Activated CD8-positive, alpha-beta memory T cell treated with anti-CD3 and anti-CD28 coated beads, Interleukin-2, amount 50 U/mL, for 48 hours (primary cell): ENCODE results near the gene PRPF8.
A peak's percentile ranks its signal among the peaks of the same experiment; 100 is the strongest.

ENCODE experiments used
- DNase-seq: peaks from one replicate; pipeline ENCODE4 v3.0.0-alpha.2; 2020

The PRPF8 gene

DNA sequence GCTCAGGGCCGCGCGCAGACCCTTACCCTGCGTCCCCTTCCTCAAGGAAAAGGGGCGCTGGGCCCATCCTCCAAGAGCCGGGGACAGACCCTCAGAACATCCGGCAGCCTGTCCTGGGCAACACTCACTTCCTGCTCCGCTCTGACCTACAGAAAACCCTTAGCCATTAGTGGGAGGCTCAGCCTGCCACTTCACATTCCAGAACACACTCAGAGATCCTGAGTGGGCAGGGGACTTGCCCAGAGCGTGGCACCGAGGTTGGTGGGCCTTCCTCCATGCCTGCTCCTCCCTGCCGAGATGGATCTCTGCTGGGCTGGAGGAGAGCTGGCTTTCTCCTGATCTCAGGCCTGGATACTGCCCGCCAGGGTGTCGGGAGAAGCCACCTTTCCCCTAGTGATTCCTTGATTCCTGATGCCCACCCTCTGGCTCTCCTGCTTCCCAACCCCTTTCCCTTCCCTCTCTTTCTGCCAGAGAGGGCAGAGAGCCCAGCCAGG is 40.6 kb downstream of the PRPF8 start:
- DNase-seq: no peak

DNA sequence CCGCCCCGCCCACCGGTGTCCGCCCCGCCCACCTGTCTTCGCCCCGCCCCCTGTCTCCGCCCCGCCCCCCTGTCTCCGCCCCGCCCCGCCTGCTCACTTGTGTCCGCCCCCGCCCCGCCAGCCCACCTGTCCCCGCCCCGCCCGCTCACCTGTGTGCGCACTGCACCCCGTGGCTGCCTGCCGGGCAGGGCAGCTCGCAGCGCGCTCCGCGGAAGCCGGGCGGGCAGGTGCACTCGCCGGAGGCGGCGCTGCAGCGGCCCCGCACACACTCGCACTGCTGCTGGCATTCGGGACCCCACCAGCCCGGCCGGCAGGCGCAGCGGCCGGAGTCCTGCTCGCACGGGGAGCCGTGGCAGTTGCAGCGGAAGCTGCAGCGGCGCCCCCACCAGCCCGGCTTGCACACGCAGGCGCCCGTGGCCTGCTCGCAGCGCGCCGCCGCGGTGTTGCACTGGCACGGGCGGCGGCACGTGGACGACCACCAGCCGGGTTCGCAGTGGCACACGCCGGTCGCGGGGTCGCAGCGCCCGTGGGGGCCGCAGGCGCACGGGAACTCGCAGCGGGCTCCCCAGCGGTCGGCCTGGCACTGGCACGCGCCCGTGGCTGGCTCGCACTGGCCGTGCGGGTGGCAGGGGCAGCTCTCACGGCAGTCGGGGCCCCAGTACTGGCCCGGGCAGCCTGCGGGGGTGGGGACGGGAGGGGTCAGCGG is 41.2 kb downstream of the PRPF8 start:
- DNase-seq: peak; percentile 79

DNA sequence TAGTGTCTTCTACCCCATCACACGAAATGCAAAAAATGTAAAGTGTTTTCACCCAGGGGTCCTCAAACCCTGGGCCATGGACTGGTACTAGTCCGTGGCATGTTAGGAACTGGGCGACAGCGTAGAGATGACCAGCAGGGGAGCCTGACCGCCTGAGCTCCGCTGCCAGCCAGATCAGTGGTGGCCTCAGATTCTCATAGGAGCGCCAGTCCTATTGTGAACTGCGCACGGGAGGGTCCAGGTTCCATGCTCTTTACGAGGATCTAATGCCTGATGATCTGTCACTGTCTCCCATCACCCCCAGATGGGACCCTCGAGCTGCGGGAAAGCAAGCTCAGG is 43.6 kb downstream of the PRPF8 start:
- DNase-seq: no peak

DNA sequence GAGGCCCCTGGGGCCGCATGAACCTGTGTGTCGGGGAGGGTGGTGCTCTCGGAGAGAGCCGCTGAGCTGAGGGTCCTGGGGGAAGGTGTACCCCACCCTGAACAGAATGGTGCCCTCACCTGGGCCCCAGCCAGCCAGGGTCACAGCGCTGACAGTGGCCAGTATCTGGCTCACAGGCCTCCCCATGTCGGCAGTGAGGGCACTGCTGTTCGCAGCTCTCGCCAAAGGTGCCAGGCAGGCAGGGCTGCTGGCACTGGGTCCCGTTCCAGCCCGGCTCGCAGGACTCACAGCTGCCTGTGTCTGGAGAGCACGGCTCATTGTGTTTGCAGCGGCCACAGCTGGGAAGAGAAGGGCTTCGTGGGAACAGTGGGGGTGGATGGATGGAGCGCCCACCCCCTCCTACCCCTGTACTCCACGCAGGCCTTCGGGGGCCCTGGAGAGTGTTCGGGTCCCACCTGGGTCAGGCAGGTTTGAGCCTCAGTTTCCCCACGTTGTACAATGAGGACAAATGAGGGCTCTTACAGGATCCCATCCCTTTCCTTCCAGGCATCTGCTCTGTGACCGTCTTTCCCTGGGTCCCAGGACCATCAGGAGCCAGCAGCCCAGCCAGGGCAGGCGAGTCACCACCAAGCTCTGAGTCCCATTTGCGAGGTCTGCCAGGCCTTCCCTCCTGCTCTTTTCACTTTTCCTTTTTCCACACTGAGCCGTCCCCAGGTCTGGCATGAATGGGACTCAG is 44.2 kb downstream of the PRPF8 start:
- DNase-seq: no peak

DNA sequence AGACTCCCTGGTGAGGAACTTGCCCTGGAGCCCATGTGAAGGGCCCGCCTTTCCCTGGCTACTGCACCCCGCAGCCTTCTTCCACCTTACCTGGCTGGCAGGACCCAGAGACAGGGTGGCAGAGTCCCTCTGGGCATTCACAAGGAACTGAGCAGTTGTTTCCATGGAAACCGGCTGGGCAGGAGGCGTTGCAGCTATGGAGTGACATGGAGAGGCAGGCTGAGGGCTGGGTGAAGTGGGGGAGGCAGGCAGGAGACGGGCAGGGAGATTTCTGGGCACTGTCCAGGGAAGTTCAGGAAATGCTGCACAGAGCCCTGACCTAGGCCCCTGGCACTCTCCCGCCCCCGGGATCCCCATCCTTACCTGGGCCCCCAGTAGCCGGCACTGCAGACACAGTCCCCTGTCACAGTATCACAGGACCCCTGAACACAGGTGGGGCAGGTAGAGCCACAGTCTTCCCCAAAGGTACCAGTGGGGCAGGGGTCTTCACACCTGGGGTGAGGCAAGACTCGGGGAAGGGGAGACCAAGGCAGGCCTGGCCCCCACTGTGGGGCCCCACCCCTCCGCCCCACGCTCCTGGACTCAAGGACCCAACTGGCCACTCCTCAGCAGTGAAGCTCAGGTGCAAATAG is 45.0 kb downstream of the PRPF8 start:
- DNase-seq: no peak

DNA sequence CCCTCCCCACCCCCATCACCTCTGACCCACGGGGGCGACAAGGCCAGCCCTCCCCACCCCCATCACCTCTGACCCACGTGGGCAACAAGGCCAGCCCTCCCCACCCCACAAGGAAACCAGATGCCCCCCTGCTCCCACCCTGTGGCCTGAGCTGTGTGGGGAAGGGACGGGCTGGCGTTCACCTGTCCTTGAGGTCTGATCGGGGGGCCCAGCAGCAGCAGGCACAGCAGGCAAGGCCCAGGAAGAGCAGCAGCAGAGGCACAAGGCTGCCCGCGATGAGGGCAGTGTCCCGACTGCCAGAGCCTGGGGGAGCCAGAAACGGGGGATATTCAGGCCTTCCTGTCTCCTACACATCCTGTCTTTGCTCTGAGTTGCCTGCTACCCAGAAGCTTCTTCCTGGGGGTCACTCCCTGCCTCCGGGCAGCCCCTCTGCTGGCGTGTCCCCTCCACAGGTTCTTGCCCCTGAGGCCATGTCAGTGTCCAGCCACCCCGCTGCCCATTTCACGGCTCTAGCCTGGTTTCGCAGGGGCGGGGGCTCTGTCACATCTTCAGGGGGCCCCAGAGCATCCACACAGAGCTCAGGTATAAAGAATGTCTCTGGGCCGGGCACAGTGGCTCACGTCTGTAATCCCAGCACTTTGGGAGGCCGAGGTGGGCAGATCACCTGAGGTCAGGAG is 45.9 kb downstream of the PRPF8 start:
- DNase-seq: no peak

DNA sequence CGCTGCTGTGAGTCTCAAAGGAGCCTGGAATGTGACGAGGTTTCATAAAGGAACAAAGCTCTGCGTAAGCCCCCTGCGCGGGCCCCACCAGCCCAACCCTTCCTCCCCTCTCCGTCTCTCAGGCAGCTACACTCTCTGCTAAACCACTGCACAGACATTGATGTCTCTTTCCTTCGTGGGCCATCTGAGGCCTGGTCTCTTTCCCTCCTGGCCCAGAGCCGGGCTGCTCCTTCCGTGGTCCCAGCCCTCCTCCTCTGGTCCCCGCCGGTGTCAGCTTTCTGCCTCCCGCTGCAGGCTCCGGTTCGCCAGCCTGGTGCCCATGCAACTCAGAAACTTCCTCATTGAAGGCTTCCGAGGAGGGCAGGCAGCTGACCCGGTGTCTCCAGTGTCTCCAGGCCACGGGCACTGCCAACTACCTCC is 46.5 kb downstream of the PRPF8 start:
- no peak for DNase-seq

DNA sequence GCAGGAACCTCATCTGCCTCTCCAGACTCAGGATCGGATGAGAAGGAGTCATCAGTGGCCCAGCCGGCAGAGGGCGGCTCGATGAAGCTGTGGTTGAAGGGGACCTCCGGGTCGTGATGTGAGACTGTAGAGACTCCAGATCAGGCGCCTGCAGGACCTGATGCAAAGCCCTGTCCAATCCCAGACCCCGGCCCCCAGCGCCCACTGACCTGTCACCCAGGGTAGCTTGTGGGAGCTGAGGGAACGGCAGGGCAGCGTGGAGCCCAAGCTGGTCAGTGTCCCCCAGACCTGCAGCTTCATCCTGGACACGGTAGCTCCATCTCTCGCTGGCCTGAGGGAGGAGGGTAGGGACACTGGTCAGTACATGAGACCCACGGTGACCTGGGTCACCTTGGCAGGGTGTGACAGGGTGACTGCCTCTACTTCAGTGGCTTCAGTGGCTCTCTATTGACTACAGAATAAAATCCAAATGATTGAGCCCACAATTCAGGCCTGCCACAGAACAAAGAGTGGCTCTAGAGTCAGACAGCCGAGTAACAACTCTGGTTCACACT is 47.9 kb downstream of the PRPF8 start:
- no peak for DNase-seq

DNA sequence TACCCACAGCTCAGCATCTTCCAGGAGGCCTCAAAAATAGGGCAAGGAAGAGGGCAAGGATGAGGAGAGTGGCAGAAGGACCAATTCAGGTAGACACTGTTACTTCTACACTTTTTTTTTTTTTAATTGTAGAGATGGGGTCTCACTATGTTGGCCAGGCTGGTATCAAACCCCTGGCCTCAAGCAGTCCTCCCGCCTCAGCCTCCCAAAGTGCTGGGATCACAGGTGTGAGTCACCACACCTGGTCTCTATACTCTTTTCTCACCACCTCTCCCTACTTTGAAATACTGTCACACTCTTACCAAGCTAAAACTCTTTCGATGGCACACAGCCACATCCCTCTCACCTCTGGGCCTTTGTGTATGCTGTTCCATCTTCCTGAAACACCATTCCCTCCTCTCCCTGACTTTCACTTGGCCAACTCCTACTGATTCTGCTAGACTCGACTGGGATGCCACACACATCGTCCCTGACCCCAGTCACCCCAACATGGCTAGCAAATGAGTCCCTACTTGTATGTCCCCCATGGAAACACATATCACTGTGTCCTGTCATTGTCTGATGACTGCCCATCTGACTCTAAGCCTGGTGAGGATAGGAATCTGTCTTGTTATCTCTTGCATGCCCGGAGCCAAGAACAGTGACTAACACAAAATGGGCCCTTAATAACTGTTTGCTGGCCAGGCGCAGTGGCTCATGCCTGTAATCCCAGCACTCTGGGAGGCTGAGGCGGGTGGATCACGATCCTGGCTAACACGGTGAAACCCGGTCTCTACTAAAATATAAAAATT is 48.8 kb downstream of the PRPF8 start:
- DNase-seq: no peak

DNA sequence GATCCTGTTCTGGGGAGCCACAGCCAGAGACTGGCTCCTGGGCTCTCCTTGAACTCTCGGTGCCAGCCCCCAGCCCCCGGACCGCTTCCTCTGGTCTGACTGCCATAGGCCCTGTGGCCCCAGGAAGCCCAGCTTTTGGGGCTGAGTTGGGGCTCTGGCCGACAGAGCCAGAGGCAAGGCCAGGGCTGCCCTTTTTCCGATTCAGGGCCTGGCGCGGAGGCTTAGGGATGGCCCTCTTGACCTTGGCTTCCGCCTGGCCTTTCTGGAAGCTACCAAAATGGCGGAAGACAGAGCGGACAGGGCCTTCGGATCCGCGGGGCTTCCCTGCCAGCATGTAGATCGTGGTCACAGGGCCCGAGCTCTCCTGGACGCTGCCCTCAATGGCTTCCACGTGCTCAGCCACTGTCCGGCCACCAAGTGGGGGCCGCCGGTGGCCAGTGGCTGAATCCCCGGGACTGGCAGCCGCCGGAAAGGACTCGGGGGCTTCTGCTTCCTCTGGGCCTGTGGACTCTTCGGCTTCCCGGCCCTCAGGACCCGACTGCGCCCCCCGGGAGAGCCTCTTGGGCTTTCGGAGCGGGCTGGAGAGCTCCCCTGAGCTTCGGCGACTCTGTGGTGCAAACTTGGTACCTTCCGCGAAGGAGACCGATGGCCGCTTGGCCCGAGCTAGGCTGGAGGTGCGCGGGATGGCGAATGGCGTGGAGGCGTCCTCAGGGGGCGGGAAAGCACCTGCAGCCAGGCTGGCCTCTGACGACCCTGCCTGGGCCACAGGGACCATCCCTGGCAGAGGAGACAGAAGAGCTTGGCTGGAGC is 49.6 kb downstream of the PRPF8 start:
- DNase-seq: no peak

DNA sequence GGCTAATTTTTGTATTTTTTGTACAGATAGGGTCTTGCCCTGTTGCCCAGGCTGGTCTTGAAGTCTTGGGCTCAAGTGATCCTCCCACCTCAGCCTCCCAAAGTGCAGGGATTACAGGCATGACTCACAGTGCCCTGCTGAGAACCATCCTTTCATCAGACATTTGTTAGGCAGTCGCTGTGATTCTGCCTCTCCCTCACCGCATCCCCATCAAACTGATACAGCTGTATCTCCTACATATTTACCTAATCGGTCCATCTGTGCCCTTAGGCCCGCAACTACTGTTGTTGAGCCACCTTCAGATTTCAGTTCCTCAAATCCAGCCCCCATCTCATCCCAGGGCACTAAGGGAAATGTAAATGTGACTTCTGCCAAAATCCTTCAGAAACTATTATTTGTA is 54.0 kb downstream of the PRPF8 start:
- DNase-seq: no peak

DNA sequence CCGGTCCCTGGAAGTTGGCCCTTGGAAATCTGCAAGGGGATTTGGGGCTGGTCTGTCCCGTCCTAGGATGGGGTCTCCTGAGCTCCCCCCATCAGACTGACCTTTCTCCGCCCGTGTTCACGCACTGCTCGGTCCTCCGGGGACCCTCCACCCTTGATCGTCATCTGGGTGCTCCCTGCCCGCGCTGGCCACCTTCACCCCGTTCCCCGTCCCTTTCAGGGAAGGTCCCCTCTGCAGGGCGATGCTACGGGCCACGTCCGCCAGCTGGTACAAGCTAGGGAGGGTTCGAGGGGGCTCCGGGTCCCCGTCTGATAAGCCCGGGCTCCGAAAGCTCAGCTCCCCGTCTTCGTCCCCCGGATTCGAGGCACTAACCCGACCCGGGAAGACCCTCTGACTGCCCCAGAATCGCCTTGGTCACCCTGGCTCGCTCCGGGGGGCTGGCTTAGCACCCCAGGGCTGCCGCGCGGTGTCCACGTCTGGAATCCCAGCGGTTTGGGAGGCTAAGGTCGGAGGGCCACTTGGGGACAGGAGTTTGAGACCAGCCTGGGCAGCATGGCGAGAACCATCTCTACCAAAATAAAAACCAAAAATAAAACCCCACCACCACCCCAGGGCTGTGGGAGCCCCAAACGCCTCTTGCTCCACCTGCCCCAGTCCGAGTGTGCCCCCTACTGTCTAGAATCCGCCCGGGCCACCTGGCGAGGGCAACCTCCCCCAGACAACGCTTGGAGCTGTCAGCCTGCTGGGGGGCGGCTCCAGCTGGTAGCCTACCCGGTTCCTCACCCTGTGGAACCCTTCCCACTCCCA is 55.0 kb downstream of the PRPF8 start:
- DNase-seq: peak; percentile 92

DNA sequence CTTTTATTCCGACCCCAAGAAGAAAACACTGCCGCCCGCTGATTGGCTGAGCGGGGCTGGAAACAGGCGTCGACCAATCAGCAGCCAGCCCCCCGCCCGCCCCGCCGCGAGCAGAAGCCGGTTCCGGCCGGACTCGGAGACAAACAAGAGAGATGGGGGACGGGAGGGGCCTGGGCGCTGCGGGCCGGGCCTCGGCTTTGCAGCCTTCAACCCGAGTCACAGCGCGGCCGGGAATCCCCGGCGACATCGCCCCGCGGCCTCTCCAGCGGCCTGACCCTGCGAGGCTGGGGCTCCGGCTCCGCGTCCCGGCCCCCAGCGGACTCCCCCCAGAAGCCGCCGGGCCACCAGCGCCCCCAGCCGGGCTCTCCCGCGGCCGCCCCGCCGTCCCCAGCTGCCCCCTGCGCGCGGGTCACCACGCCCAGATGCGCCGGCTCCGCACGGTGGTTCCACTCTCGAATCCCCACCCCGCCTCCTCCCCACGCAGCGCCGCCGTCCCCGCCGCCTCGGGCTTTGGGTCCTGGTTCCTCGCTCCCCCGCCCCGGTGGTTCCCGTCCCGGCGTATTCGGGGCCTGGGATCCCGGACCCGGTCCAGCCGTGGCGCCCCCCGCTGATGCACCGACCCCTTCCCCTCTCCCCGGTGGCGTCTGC is 55.7 kb downstream of the PRPF8 start:
- peak; percentile 93 for DNase-seq

DNA sequence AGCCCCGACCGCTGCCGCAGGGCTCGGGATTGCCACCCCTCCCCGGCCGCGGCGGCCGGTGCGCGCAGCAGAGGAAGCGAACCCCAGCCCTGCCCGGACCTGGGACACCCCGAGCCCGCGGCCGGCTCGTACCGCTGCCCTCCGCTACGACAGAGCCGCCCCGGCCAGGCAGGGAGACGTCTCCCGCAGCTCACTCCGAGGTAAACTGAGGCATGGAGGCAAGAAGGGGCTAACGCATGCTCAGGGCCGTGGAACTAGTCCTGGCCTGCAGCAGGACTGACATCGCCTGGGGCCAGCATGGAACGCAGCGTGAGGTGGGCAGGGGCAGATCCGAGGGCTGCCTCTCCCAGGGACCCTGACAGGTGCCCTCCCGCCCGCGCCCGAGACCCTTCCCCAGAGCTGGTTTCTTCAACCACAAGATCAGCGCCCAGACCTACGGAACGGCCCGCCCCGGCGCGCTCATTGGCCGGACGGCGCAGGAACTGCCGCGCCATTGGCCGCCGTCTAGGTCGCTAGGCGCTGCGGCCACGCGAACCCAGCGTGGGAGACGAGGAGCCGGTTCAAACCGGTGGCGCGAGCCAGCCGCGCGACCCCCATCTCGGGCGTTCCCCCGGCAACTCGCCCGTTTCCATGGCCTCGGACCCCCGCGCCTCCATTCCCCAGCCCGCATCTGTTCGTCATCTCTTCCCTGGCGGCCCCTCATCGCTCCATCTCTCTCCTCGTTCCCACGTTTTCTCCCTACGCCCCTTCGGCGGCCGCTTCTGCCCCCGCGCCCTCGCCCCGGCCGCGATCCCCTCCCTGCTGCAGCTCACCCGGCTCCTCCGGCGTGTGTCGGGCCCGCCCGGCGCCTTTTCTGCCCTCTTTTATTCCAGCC is 56.4 kb downstream of the PRPF8 start, which contains the start of gene SLC43A2:
SLC43A2 (minus strand) TSS at position 853 of the 874 bp plus-strand sequence. CDS start 960 bp downstream, outside the sequence.
- DNase-seq: peak; percentile 90

DNA sequence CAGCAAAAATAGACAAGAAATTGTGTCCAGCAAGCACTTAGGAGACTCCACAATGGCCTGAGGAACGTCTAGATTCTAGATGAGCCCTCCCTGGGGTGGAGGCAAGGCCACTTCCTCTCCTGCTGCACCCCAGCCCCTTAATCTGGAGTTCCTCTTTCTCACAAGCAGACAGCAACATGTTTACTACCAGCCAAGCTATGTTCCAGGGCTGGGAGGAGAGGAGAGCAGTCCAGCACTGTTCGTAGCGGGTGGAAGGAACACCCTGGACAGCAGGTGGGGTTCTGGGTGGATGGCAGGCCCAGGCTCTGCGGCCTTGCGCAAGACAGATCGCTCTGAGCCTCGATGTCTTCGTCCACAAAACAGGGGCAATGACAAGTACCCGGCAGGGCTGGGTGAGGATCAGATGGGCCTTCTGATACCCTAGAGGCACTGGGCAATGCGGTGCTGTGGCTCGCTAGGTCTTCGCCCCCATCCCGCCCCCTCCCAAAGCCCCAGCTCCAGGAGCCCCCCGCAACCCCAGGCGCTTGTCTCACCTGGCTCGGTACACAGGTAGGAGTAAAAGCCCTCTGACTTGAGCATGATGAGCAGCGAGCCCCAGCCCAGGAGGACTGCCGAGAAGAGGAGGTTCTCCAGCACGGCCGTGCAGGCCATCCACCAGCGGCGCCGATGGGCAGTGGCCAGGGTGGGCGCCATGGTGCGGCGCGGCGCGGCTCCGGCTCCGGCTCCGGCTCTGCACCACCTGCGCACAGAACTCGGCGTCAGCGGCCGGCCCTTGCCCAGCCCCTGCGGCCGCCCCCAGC is 57.3 kb downstream of the PRPF8 start:
- DNase-seq: no peak

DNA sequence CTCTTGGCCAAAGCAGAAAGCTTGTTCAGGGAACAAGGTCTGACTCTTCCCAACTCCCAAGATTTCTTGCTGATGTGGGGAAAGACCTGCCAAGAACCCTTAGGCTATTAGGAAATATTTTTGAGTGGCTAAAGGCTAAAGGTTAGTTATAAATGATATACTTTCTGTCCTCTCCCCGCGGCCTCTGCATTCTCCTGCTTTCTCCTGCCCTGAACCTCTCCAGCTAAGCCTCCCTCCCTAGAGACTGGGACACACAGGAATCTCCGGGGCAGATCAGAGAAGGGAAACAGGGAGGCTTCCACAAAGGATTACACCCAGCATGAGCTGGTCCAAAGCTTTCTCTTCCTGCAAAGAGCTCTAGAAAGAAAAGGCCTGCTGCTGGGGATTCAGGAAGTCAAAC is 58.3 kb downstream of the PRPF8 start:
- DNase-seq: no peak

DNA sequence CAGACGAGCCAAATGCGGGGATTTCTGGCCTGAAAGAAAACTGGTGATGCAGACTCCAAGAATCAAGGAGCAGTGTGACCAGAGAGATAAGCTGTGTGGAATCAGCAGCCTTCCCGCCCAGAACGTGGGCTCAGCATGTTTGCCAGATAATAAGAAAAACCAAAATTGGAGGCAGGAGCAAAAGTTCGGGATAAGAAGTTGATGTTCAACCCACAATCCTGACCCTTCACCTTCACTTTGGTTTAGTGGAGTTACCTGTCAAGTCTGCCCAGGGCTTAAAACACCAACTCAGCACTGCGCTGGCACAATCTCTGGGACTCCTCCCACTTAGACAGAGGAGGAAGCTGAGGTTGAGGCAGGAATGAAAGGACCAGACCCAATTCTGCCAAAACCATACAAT is 59.1 kb downstream of the PRPF8 start:
- DNase-seq: no peak

DNA sequence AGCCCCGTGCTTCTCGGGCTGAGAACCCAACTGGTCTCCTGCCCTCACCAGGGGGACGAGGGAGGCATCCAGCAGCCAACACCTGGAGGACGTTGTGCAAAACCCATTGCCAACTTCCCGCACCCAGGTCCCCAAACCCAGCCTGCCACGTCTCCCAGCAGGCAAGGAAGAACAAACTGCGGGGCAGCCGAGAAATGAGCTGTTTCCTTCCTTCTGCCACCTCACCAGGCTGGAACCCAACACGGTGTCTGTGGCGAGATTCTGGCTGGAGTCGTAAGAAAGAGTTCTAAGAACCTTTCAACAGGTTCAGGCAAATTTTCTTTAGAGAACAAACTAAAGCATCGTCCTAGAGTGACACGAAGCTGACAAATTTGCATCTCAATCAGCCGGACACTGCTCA is 59.6 kb downstream of the PRPF8 start:
- DNase-seq: no peak
